SK-N-DZ (cell line): ENCODE results near the gene CDH4.
"Not testable (repeated sequence)": the region's sequence is repeated elsewhere in the genome, so short reads cannot be mapped to it uniquely, and the experiment has no call there.

Experiments used
- DNase-seq: peaks from one replicate; pipeline ENCODE4 v3.0.0-alpha.2; 2015; ENCODE audit warnings: low spot score

The CDH4 gene

GRCh38 chr20:61416546-61416945, 164.5 kb downstream of the CDH4 start:
- no peak for DNase-seq

DNA sequence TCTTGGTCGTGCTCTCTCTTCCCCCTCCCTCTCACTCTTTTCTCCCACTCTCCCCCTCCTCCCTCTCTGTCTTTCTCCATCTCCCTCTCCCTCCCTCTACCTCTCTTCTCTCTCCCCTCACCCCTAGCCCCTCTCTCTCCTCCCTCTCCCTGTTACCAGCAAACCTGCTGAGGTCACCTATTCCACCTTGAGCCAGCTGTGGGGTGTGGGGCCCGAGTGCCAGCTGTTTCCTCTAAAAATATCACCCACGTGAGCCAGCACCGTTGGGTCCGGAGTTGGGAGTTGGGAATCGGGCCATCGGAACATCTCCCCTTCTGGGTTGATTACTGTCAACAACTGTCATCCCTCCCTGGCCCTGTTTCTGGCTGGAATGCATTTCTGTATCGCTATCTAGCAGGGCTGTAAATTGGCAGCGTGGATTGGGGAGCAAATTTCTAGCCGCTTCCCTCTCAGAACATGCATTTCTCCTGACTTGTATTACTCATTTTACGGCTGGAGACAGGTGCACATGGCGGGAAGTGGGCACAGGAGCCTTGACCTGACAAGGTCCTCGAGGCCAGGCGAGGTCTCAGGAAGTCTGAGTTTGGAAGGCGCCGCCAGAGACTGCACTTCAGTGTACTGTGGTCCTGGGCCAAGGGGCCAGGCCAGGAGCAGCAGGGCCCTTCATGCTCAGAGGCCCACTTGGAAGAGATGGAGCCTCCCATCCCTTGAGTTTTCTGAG, 165.3 kb downstream of the CDH4 start:
- no peak for DNase-seq

DNA sequence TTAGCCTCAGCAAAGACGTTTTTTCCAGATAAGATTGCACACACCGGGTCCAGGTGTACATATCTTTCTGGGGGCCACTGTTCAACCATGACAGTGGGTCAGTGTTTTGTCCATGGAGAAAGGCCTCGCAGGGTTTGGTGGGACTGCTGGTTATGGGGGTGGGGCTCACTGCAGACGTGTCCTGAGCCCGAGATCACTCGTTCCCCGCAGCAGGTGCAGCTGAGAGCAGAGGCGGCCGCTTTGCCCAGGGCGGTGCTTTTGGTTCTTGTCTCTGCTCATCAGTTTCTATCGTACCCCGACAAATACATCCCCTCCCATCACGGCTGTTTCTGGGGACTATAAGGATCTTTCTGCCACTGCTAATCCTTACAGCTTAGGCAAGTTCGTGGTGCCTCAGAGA, 166.9 kb downstream of the CDH4 start:
- no peak for DNase-seq

DNA sequence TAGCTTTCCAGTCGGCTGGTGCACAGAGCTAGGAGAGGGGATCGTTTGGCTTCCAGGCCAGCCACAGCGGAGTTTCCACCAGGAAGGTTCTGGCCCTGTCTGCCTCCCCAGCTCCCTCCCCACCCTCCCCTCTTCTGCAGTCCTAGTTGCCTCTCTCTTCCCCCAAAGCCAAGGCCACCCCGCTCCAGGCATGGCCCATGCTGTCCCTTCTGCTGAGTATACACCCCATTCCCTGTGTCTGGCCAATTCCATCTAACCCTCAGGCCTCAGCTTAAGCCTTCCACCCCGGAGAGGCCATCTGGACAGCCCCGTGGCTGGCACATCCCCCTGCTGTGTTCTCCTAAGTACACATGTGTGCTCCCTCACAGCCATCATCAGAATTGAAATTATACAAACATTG, 167.4 kb downstream of the CDH4 start:
- no peak for DNase-seq

- no peak for DNase-seq
These were observed 168.0 kb downstream of the CDH4 start for GRCh38 chr20:61420056-61420455.

GRCh38 chr20:61420781-61421180, 168.7 kb downstream of the CDH4 start:
- no peak for DNase-seq

- DNase-seq, result no peak
These were observed 170.8 kb downstream of the CDH4 start for GRCh38 chr20:61422636-61423425.

DNA sequence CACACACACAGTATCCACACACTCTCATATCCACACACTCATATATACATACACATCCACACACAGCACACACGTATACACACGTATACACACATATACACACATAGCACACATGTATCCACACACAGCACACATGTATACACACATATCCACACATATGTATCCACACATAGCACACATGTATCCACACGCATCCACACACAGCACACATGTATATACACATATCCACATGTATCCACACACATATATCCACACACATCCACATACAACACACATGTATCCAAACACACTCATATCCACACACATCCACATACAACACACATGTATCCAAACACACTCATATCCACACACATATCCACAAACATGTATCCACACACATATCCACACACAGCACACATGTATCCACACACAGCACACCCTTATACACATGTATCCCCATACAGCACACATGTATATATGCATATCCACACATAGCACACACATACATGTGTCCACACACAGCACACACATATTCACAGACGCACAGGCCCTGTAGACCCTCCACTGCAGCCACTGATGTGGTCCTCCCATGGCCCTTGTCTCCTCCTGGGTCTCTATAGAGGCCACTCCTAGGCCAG, 172.1 kb downstream of the CDH4 start:
- no peak for DNase-seq

DNA sequence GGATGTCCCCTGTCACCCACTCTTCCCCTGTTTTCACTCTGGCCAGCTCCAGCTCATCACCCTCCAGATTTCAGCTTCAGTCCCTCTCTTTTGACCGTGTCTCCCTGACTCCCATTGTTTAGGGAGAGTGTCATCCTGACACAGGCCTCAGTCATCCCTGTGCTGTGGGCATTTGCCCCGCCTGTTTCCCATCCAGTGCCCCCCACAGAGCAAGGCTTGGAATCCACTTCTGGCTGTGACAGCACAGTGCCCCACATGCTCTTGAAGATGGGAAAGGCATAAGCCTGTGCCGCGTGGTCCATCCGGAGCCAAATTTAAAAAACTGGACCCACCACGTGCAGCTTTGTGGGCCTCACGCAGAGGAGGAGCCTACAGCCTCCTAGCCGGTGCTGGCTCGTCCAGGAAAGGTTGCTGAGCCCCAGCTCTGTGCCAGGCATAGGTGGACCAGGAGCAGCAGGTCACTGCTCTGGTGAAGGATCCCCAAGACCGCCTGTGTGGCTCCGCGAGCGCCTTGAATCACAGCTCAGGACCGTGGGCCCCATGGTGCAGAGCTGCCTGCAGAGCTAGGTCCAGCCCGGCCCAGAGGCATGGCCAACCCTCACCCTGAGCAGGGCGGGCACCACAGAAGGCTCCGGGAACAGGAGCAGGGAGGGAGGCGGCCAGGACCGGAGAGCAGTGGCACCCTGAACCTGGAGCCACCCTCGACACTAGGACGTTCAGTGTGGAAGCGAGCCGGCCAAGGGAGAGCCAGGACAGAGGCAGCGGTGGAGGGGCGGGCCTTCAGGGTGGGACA, 172.8 kb downstream of the CDH4 start:
- DNase-seq, result no peak

DNA sequence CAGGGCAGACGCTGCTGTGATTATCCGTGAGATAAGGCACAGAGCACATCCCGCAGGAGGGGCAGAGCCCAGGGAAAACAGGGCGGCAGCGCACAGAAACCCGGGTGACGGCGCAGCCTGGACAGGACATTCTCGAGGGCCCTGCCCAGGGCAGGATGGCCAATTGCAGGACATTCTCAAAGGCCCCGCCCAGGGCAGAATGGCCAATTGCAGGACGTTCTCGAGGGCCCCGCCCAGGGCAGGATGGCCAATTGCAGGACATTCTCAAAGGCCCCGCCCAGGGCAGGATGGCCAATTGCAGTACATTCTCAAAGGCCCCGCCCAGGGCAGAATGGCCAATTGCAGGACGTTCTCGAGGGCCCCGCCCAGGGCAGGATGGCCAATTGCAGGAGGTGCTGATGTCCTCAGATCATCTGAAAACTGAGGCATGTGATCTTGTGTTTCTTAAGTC, 173.5 kb downstream of the CDH4 start:
- not testable (repeated sequence) for DNase-seq

- no peak for DNase-seq
These were observed 174.3 kb downstream of the CDH4 start for GRCh38 chr20:61426352-61426751.

- DNase-seq, result no peak
These were observed 177.6 kb downstream of the CDH4 start for GRCh38 chr20:61429458-61430227.

GRCh38 chr20:61430228-61430624, 178.2 kb downstream of the CDH4 start:
- DNase-seq, result no peak

DNA sequence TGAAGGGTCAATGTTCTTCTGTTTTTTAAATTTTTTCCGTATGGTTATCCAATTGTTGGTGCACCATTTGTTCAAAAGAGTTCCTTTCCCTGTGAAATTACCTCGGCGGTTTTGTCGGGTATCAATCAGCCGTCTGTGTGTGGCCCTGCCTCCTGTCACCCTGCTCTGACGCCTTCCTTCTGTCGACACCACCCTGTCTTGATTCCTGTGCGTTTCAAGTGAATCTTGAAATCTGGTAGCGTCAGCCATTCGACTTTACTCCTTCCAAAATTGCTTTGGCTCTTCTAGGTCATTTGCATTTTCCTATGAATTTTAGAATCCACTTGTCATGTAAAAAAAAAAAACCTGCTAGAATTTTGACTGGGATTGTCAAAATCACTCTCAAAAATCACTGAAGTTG, 181.1 kb downstream of the CDH4 start:
- no peak for DNase-seq

DNA sequence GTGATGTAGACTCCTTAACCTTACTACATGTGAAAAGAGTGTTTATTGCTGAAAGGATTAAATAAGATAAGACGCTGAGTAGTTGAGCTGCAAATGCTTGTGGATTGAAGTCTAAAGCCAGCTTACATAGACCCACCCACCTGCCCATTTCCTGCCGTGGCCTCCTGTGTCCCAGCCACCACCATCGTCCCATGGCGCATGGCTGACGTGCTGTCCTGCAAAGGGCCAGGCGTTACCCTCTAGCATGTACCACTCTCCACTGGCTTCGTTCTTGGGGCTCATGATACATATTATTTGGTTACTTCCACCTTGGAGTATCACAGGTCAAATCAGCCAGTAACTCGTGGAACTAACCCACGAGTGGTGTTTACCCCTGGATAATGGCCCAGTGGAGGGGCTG, 181.8 kb downstream of the CDH4 start:
- DNase-seq, result no peak

- peak; percentile 56 for DNase-seq
These were observed 182.3 kb downstream of the CDH4 start for GRCh38 chr20:61434341-61434781.

DNA sequence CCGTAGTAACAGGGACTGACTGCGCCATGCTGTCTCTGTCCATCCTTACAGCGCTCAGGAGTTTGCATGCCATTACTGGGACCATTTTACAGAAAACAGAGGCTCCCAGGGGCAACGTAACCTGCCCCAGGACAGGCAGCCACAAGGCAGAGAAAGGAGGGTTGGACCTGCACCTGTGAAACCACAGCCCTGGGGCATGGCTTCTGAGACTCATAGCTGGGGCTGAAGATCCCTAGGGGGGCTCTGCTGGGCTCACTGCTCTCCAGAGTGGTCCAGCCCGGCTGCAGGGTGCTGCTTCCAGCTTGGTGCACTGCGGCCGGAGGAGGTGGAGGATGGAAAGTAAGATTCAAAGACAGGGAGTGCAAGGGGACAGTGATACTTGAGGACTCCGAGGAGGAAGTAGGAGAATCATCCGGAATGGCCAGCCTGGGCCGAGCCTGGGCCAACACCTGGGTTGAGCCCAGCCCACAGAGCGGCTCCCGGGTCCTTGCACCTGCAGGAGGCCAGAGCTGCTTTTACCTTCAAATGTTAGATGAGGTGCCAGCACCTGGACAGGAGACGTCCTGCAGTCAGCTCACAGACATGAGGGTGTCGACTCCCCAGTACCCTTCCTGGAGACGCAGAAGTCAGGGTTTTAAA, 183.2 kb downstream of the CDH4 start:
- no peak for DNase-seq

- DNase-seq, result no peak
These were observed 183.8 kb downstream of the CDH4 start for GRCh38 chr20:61435823-61436220.

GRCh38 chr20:61436283-61436666, 184.2 kb downstream of the CDH4 start:
- DNase-seq, result no peak

GRCh38 chr20:61436667-61437279, 184.7 kb downstream of the CDH4 start:
- no peak for DNase-seq
